HCT116 (cell line): ENCODE results near the gene DUSP2. TPM values are rescaled to one million over a fixed set of nuclear protein-coding genes. Genes with fewer than 3 reads are reported as not detected.

Experiments used
- ATAC-seq: fragments of 200-7000 bp; cut with Tn5 transposase; 2 replicates; pipeline ENCODE4 v1.9.1; 2020; ENCODE audit warnings: mild to moderate bottlenecking, moderate library complexity
- BruUV-seq: library from RNA; stranded (reverse); fragments of 400-500 nt; replicated peaks from 2 replicates; lab custom pipeline; 2021; lab: Mats Ljungman, UMichigan
- CTCF ChIA-PET: fragments of 300-600 bp; sonication (Branson Sonifier 250); formaldehyde crosslinking; loops from one replicate; lab custom pipeline; 2021; ENCODE audit warnings: antibody characterized with exemption; lab: Charles Lee
- POLR2A ChIA-PET: fragments of 300-600, 350-600 bp; sonication (Branson Sonifier 250); formaldehyde crosslinking; loops from one replicate; lab custom pipeline; 2021; ENCODE audit warnings: antibody characterized with exemption; lab: Charles Lee
- RAD21 ChIA-PET, 2 experiments: fragments of 300-600 bp; sonication (Branson Sonifier 250); formaldehyde crosslinking; loops; one replicate each; lab custom pipeline; 2023; ENCODE audit warnings: low total read pairs in 2 of 2; ENCODE audit not compliant: uncharacterized antibody in 2 of 2, unreplicated experiment in 2 of 2, low non-redundant PET in 1 of 2; lab: Charles Lee
- DNase-seq: peaks from one replicate; pipeline ENCODE4 v3.0.0-alpha.2; 2010; ENCODE audit warnings: low read depth, low spot score
- H2AFZ ChIP-seq: fragments of 200-600 bp; shearing (Covaris generic), sonication (generic); 2 replicates; pipeline ENCODE4 v1.6.1; 2017; ENCODE audit warnings: low read depth, mixed run types, mixed read lengths, antibody characterized with exemption, low read length; ENCODE audit not compliant: poor library complexity, severe bottlenecking
- H3K27ac ChIP-seq: 2 replicates; pipeline ENCODE4 v1.5.1; 2012; ENCODE audit warnings: low read depth, low read length
- H3K27me3 ChIP-seq: fragments of 200-600 bp; sonication (generic); 2 replicates; pipeline ENCODE4 v1.6.1; 2016; ENCODE audit warnings: mixed run types, low read length, mixed read lengths; ENCODE audit not compliant: insufficient read depth
- H3K36me3 ChIP-seq, 2 experiments: fragments of 200-500 bp in 1 of 2; fragments of 200-600 bp in 1 of 2; sonication (Bioruptor generic) in 1 of 2; sonication (generic) in 1 of 2; 2 replicates each; pipeline versions ENCODE4 v1.5.1 to v1.6.1; 2014 to 2016; ENCODE audit warnings: low read length in 2 of 2, inconsistent platforms in 1 of 2, mixed read lengths in 1 of 2, mixed run types in 1 of 2; ENCODE audit not compliant: insufficient read depth in 2 of 2, control insufficient read depth in 1 of 2
- H3K4me1 ChIP-seq, 2 experiments: fragments of 200-600 bp in 1 of 2; sonication (generic) in 1 of 2; 2 replicates each; pipeline versions ENCODE4 v1.5.1 to v1.6.1; 2012 to 2017; ENCODE audit warnings: low read length in 2 of 2, inconsistent platforms in 1 of 2, mild to moderate bottlenecking in 1 of 2, mixed read lengths in 1 of 2, mixed run types in 1 of 2, moderate library complexity in 1 of 2; ENCODE audit not compliant: insufficient read depth in 2 of 2, control insufficient read depth in 1 of 2
- H3K4me2 ChIP-seq: fragments of 200-600 bp; sonication (generic); 2 replicates; pipeline ENCODE4 v1.6.1; 2017; ENCODE audit warnings: mixed run types, low read length, mixed read lengths
- H3K4me3 ChIP-seq, 2 experiments: fragments of 200-600 bp in 1 of 2; sonication (generic) in 1 of 2; replicated peaks in 1 of 2; 2 replicates each; pipeline ENCODE4 v1.5.1; 2011 to 2016; ENCODE audit warnings: low read length in 2 of 2, control low read depth in 1 of 2, low read depth in 1 of 2, mild to moderate bottlenecking in 1 of 2, mixed read lengths in 1 of 2, mixed run types in 1 of 2
- H3K79me2 ChIP-seq: fragments of 200-600 bp; sonication (generic); 2 replicates; pipeline ENCODE4 v1.6.1; 2017; ENCODE audit warnings: mild to moderate bottlenecking, mixed run types, low read length, moderate library complexity, mixed read lengths; ENCODE audit not compliant: insufficient read depth
- H3K9ac ChIP-seq: fragments of 200-600 bp; sonication (generic); 2 replicates; pipeline ENCODE4 v1.6.1; 2016; ENCODE audit warnings: low read length, mixed read lengths
- H3K9me2 ChIP-seq: fragments of 200-600 bp; sonication (generic), shearing (Covaris generic); 2 replicates; pipeline ENCODE4 v1.6.1; 2017; ENCODE audit warnings: mixed run types, mild to moderate bottlenecking, moderate library complexity; ENCODE audit not compliant: insufficient read depth
- H3K9me3 ChIP-seq, 2 experiments: fragments of 200-500 bp in 1 of 2; fragments of 200-600 bp in 1 of 2; sonication (Bioruptor generic) in 1 of 2; sonication (generic) in 1 of 2; 2 replicates each; pipeline ENCODE4 v1.6.1; 2014 to 2017; ENCODE audit warnings: low read length in 2 of 2, mixed read lengths in 2 of 2, inconsistent platforms in 1 of 2, low read depth in 1 of 2, mild to moderate bottlenecking in 1 of 2, mixed run types in 1 of 2, moderate library complexity in 1 of 2; ENCODE audit not compliant: control insufficient read depth in 1 of 2, insufficient read depth in 1 of 2
- H4K20me1 ChIP-seq: fragments of 200-600 bp; sonication (generic), shearing (Covaris generic); 2 replicates; pipeline ENCODE4 v1.6.1; 2017; ENCODE audit warnings: mixed run types, mild to moderate bottlenecking, moderate library complexity; ENCODE audit not compliant: insufficient read depth
- CTCF ChIP-seq, 3 experiments: fragments of 200-600 bp in 1 of 3; sonication (generic) in 1 of 3; IDR thresholded peaks in 2 of 3; conservative IDR thresholded peaks in 1 of 3; 2 replicates each; pipeline ENCODE4 v1.5.1; 2012 to 2017; ENCODE audit warnings: low read depth in 2 of 3, low read length in 2 of 3, antibody characterized with exemption in 1 of 3, borderline replicate concordance in 1 of 3, control low read depth in 1 of 3, mild to moderate bottlenecking in 1 of 3, mixed read lengths in 1 of 3, mixed run types in 1 of 3, moderate library complexity in 1 of 3; ENCODE audit not compliant: insufficient read depth in 1 of 3
- JUND ChIP-seq: IDR thresholded peaks from 2 replicates; pipeline ENCODE4 v1.6.1; 2012
- MAX ChIP-seq: IDR thresholded peaks from 2 replicates; pipeline ENCODE4 v1.6.1; 2012
- RAD21 ChIP-seq: IDR thresholded peaks from 2 replicates; pipeline ENCODE4 v1.6.1; 2012; ENCODE audit warnings: low read depth, mild to moderate bottlenecking
- ZFX ChIP-seq: fragments of 450-650 bp; IDR thresholded peaks from 2 replicates; pipeline ENCODE4 v1.6.1; 2017
- intact Hi-C: fragments of 100-400 bp; cut with micrococcal nuclease; formaldehyde crosslinking; loops from 2 replicates; pipeline ENCODE4 v1.10.0; 2022
- total RNA-seq: library from RNA; stranded (reverse); gene quantifications from one replicate; pipeline ENCODE4 v1.2.1, GENCODE V29; 2021; ENCODE audit not compliant: unreplicated experiment

DUSP2 gene
- total RNA-seq, 1 experiment from 2014 or later = 24.5 TPM

GRCh38 chr2:96116879-96117533 lies 28.2 kb downstream of the DUSP2 start:
- ChIA-PET POLR2A (no interaction called here), CTCF (interaction anchor here (0.6 to 2.1 kb wide), 11 partner anchors 17 to 150 kb away, joined by 3 to 14 read pairs (median 4); partner anchors contain the start of gene ASTL), RAD21 (interaction anchor here (0.6 to 1.0 kb wide), 2 partner anchors 146 to 150 kb away, joined by 3 read pairs; no protein-coding TSS in a partner anchor)
- H3K36me3 ChIP-seq = no peaks in the 10 kb centered on the region
- H4K20me1 ChIP-seq = no peaks in the 10 kb centered on the region
- no peaks in the 10 kb centered on the region for H3K9me3 ChIP-seq
- H3K27me3 ChIP-seq = 0 out of 2 replicates have a peak, but pooled peaks cover 3% of the 10 kb centered on the region
- peak overlapping the region; percentile 86 for H3K4me2 ChIP-seq
- peak overlapping the region; percentile 51 for H3K9ac ChIP-seq
- intact Hi-C loops = loop anchor here (2.0 kb wide), 1 partner anchor 124 kb away; no protein-coding TSS in a partner anchor
- peak overlapping the region; percentile 36 to 60 for H3K4me3 ChIP-seq
- peak; percentile 50 for TF ChIP-seq RAD21
- TF ChIP-seq JUND = no peak
- TF ChIP-seq CTCF (IDR thresholded peaks at IDR 0.05 in 2 of 3, conservative IDR thresholded peaks at IDR 0.05 in 1 of 3; ENCODE audit: borderline replicate concordance in 1 of 3, insufficient read depth in 1 of 3, low read depth in 2 of 3, low read length in 2 of 3) = peak in 2 of 3 experiments; percentile 63 to 73; a peak in 4 of 6 replicates
- TF ChIP-seq ZFX = peak; percentile 69; the same call in 1 of the 2 replicates
- TF ChIP-seq MAX = peak; percentile 28; the same call in 1 of the 2 replicates
- no peak overlapping the region for H2AFZ ChIP-seq
- BruUV-seq = no TSS peak
- ATAC-seq = peak; percentile 86
- H3K9me2 ChIP-seq = no peaks in the 10 kb centered on the region
- H3K79me2 ChIP-seq = no peaks in the 10 kb centered on the region
- H3K27ac ChIP-seq = peak overlapping the region; percentile 56
- DNase-seq = no peak
- peaks cover 11 to 16% of the 10 kb centered on the region in 2 experiments for H3K4me1 ChIP-seq
